ENCODE results near the gene DCLK1. TPM values are rescaled to one million over a fixed set of nuclear protein-coding genes. Genes with fewer than 3 reads are reported as not detected.

The DCLK1 gene
- total and polyA plus RNA-seq, 8 donors, result 10.5 to 20.5 (median 12.8) TPM

- no peak for TF ChIP-seq CTCF (IDR thresholded peaks at IDR 0.05)
- DNase-seq (peak in 1 of 4 donors; percentile 20), ATAC-seq (no peak)
- Histone ChIP-seq H3K27ac (no peak overlapping the region), H3K4me1 (no peaks in the 10 kb centered on the region), H3K4me3 (no peak overlapping the region), H3K9me3 (no peaks in the 10 kb centered on the region), H3K27me3 (no peaks in the 10 kb centered on the region), H3K36me3 (no peaks in the 10 kb centered on the region)
- intact Hi-C loops (cut with DNase I), result no loop called here
Measured at GRCh38 chr13:35917252-35917941, 213.8 kb downstream of the DCLK1 start.

GRCh38 chr13:35916146-35916545 lies 215.0 kb downstream of the DCLK1 start:
- Histone ChIP-seq H3K27me3 (no peaks in the 10 kb centered on the region), H3K27ac (no peak overlapping the region), H3K4me3 (no peak overlapping the region), H3K36me3 (no peaks in the 10 kb centered on the region), H3K4me1 (no peaks in the 10 kb centered on the region), H3K9me3 (no peaks in the 10 kb centered on the region)
- DNase-seq (no peak), ATAC-seq (no peak)
- TF ChIP-seq CTCF (IDR thresholded peaks at IDR 0.05), result no peak
- intact Hi-C loops (cut with DNase I), result no loop called here

GRCh38 chr13:35914662-35915061 lies 216.5 kb downstream of the DCLK1 start:
- no peak for TF ChIP-seq CTCF (IDR thresholded peaks at IDR 0.05)

GRCh38 chr13:35912841-35913240 lies 218.3 kb downstream of the DCLK1 start:
- no peak for TF ChIP-seq CTCF (IDR thresholded peaks at IDR 0.05)
- H3K4me3 ChIP-seq, result no peak overlapping the region
- ATAC-seq (no peak), DNase-seq (no peak)
- H3K9me3 ChIP-seq, result no peaks in the 10 kb centered on the region
- H3K27ac ChIP-seq, result no peak overlapping the region
- H3K27me3 ChIP-seq, result no peaks in the 10 kb centered on the region
- intact Hi-C loops (cut with DNase I), result no loop called here
- H3K4me1 ChIP-seq, result no peaks in the 10 kb centered on the region
- no peaks in the 10 kb centered on the region for H3K36me3 ChIP-seq

More at GRCh38 chr13:35914662-35915061, 216.5 kb downstream of the DCLK1 start:
- ATAC-seq, result no peak
- Histone ChIP-seq H3K36me3 (no peaks in the 10 kb centered on the region), H3K9me3 (no peaks in the 10 kb centered on the region), H3K27ac (no peak overlapping the region), H3K27me3 (no peaks in the 10 kb centered on the region), H3K4me3 (no peak overlapping the region), H3K4me1 (no peaks in the 10 kb centered on the region)
- intact Hi-C loops (cut with DNase I), result no loop called here
- DNase-seq, result no peak

- Histone ChIP-seq H3K27me3 (no peaks in the 10 kb centered on the region), H3K36me3 (no peaks in the 10 kb centered on the region), H3K4me3 (no peak overlapping the region), H3K9me3 (no peaks in the 10 kb centered on the region), H3K27ac (no peak overlapping the region), H3K4me1 (no peaks in the 10 kb centered on the region)
- intact Hi-C loops (cut with DNase I), result no loop called here
- DNase-seq (no peak), ATAC-seq (no peak)
- no peak for TF ChIP-seq CTCF (IDR thresholded peaks at IDR 0.05)
Measured at GRCh38 chr13:35909837-35910540, 221.2 kb downstream of the DCLK1 start.

All from left lung (tissue), 10 donors.